Ovary (tissue), 9 donors: ENCODE results near the gene WHAMM. TPM values are rescaled to one million over a fixed set of nuclear protein-coding genes. Genes with fewer than 3 reads are reported as not detected.

Source experiments
- DNase-seq, 5 donors: peaks; one replicate each; pipeline ENCODE4 v3.0.0-alpha.2; 2019 to 2020
- H3K27ac ChIP-seq, 2 donors: fragments of 200-600 bp; one replicate each; pipeline versions ENCODE4 v1.5.1 to v1.8.0; 2019 to 2022
- H3K27me3 ChIP-seq: fragments of 200-600 bp; one replicate; pipeline ENCODE4 v1.8.0; 2022
- H3K36me3 ChIP-seq: fragments of 200-600 bp; sonication (generic); one replicate; pipeline ENCODE4 v1.5.1; 2019
- H3K4me1 ChIP-seq: one replicate; pipeline ENCODE4 v1.8.1; 2013; ENCODE audit warnings: mild to moderate bottlenecking, moderate library complexity; ENCODE audit not compliant: insufficient read depth
- H3K4me3 ChIP-seq: fragments of 200-600 bp; sonication (generic); one replicate; pipeline ENCODE4 v1.5.1; 2017
- H3K9me3 ChIP-seq, 2 donors: fragments of 200-600 bp in 1 of 2; sonication (generic) in 1 of 2; one replicate each; pipeline versions ENCODE4 v1.5.1 to v1.8.1; 2013 to 2019; ENCODE audit warnings: mild to moderate bottlenecking in 1 of 2, moderate library complexity in 1 of 2
- CTCF ChIP-seq, 3 donors: fragments of 450-650 bp in 2 of 3; fragments of 200-600 bp in 1 of 3; IDR thresholded peaks; one replicate each; pipeline versions ENCODE4 v1.5.1 to v1.8.0; 2016 to 2022; ENCODE audit warnings: antibody characterized with exemption in 3 of 3, mild to moderate bottlenecking in 1 of 3
- EP300 ChIP-seq: sonication (generic); formaldehyde crosslinking; IDR thresholded peaks from one replicate; pipeline ENCODE4 v1.6.1; 2017; ENCODE audit warnings: antibody characterized with exemption
- POLR2A ChIP-seq: fragments of 450-650 bp; IDR thresholded peaks from one replicate; pipeline ENCODE4 v1.6.1; 2017; ENCODE audit warnings: antibody characterized with exemption, mild to moderate bottlenecking, moderate library complexity
- WGBS, 3 donors: extraction: QIAGEN DNeasy Blood & Tissue Kit in 1 of 3; methylation state at CpG; one replicate each; pipeline versions ENCODE4 v1.1.5 to v1.1.7; 2013 to 2017; 5-methylcytosine and 5-hydroxymethylcytosine counted together
- intact Hi-C, 4 donors: fragments of 100-400 bp; cut with DNase I; formaldehyde crosslinking; loops; one replicate each; pipeline versions ENCODE4 v1.11.0 to v1.15.1; 2022 to 2023
- polyA plus RNA-seq, 2 donors: library from polyadenylated mRNA; stranded (reverse); fragments of 200-250 nt in 1 of 2; fragments of 350-450 nt in 1 of 2; fragmentation: Illumina TruSeq in 1 of 2; extraction: RNeasy Lipid Tissue Mini Kit (QIAGEN cat#74804) in 1 of 2; gene quantifications; one replicate each; pipeline ENCODE4 v1.2.3, GENCODE V29; 2013 to 2014
- total RNA-seq, 7 donors: library from RNA; depleted of rRNA in 2 of 7; stranded (reverse); fragments of >200 nt in 2 of 7; fragmentation: NEBNext Ultra II Directional in 3 of 7; extraction: Animal tissue kit (Norgen Biotek cat#: 25700) in 3 of 7; gene quantifications; one replicate each; pipeline versions ENCODE4 v1.1.0 to v1.2.4, GENCODE V29; 2016 to 2023
- donor health status: DM: no; HTN: no; CAD: no; lungs with moderate emphysema.
- donor health status: DM: no; HTN: no; CAD: no.
- donor health status: Bipolar disorder and iron deficiency.
- donor health status: DM: yes; HTN: yes; CAD: no.
- donor health status: DM: no; HTN: no; CAD: no.
- donor health status: DM: yes; HTN: yes; CAD: no.

The WHAMM gene
- total and polyA plus RNA-seq, 9 donors = 6.5 to 12.5 (median 8.5) TPM

DNA sequence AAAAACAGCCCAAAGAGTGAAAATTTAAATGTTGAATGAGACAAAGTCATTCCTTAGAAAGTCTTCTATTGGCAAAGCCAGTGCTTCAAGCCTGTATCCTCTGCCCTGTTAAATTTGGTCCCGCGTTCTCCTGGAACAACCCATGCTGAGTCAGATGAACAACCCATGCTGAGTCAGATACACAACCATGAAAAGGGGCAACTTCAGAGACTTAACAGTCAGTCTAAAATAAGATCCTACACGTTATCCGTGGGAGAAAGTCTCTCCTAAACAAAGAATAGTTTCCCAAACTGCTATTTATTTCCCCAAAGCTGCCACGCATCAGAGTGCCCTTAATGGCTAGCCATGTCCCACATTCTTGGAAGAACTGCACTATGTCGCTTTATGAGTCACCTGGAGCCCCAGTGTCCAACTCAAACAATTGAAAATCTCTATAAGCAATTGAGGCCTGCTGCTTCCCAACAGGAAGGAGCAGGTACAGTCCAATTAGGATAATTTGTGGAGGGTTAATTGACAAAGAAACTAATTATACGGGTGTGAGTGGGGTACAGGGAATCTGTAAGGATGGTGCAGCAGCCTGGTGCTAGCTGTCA, 66.1 kb downstream of the WHAMM start:
- 85 to 89% (median 87%) methylated on average over 7 of the region's 7 CpGs for WGBS, 3 donors
- Histone ChIP-seq H3K4me3 (no peak overlapping the region), H3K27me3 (no peaks in the 10 kb centered on the region), H3K36me3 (no peaks in the 10 kb centered on the region), H3K9me3 (no peaks in the 10 kb centered on the region), H3K27ac (no peak overlapping the region), H3K4me1 (no peaks in the 10 kb centered on the region)
- intact Hi-C loops = no loop called here
- DNase-seq = no peak
- TF ChIP-seq POLR2A = no peak
- TF ChIP-seq EP300 = no peak
- no peak for TF ChIP-seq CTCF (IDR thresholded peaks at IDR 0.05)

GRCh38 chr15:82877825-82878224, 68.4 kb downstream of the WHAMM start:
- Histone ChIP-seq H3K27me3 (no peaks in the 10 kb centered on the region), H3K36me3 (no peaks in the 10 kb centered on the region), H3K27ac (no peak overlapping the region), H3K4me3 (no peak overlapping the region), H3K4me1 (no peaks in the 10 kb centered on the region), H3K9me3 (no peaks in the 10 kb centered on the region)
- WGBS, 3 donors = 87 to 93% (median 89%) methylated on average over 2 of the region's 2 CpGs
- DNase-seq = no peak
- intact Hi-C loops = no loop called here
- TF ChIP-seq EP300 (no peak), POLR2A (no peak), CTCF (IDR thresholded peaks at IDR 0.05) (no peak)

DNA sequence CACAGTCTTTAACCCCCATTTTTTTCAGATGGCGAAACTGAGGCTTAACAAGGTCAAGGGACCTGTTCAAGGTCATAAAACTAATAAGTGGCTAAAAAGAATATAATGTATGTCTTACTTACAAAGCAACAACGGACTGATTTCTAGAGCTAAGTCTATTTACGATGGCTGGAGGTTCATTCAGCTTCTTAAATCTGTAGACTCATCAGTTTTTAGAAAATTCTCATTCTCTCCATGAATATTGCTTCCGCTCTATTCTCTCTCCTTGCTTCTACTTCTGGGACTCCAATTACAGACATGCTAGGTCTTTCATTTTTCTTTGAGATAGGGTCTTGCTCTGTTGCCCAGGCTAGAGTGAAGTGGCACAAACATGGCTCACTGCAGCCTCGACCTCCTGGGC, 68.9 kb downstream of the WHAMM start:
- no peaks in the 10 kb centered on the region for H3K9me3 ChIP-seq
- no peak overlapping the region for H3K4me3 ChIP-seq
- WGBS, 3 donors = 89 to 93% (median 90%) methylated on average over 5 of the region's 5 CpGs
- no peaks in the 10 kb centered on the region for H3K4me1 ChIP-seq
- intact Hi-C loops = no loop called here
- no peaks in the 10 kb centered on the region for H3K36me3 ChIP-seq
- no peak overlapping the region for H3K27ac ChIP-seq
- no peaks in the 10 kb centered on the region for H3K27me3 ChIP-seq
- DNase-seq = no peak
- TF ChIP-seq CTCF (IDR thresholded peaks at IDR 0.05) = no peak
- TF ChIP-seq EP300 = no peak
- TF ChIP-seq POLR2A = no peak

DNA sequence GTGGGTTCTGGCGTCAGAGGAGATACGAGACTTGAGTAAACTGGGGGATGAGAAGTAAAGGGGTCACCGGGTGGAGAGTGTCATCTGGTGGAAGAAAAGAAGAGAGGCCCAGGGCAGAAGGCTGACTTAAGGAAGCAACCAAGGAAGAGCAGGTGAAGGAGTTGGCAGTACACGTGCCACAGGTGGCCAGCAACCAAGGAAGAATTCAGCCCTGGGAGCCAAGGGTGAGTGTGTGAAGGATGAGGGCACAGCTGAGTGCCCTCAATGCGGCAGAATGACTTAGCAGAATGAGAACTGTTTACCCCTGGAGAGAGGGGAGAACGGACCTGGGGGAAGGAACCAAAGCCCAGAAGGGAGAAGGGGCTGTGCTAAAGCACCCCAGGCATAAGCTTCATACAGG, 71.3 kb downstream of the WHAMM start:
- no peak overlapping the region for H3K4me3 ChIP-seq
- no peak overlapping the region for H3K27ac ChIP-seq
- TF ChIP-seq EP300 (no peak), POLR2A (no peak), CTCF (IDR thresholded peaks at IDR 0.05) (no peak)
- H3K27me3 ChIP-seq = no peaks in the 10 kb centered on the region
- H3K9me3 ChIP-seq = no peaks in the 10 kb centered on the region
- no peaks in the 10 kb centered on the region for H3K4me1 ChIP-seq
- H3K36me3 ChIP-seq = no peaks in the 10 kb centered on the region
- WGBS, 3 donors = 73 to 83% (median 77%) methylated on average over 6 of the region's 6 CpGs
- intact Hi-C loops = no loop called here
- no peak for DNase-seq
